BJ (cell line): Measurements from ENCODE around the gene PRKCZ. TPM values are rescaled to one million over a fixed set of nuclear protein-coding genes. Genes with fewer than 3 reads are reported as not detected.

Experiments used
- CTCF ChIA-PET: fragments of 350-600 bp; formaldehyde crosslinking; extraction: SDS; loops from one replicate; lab custom pipeline; 2021; ENCODE audit warnings: antibody characterized with exemption, inconsistent platforms; lab: Yijun Ruan, JAX
- POLR2A ChIA-PET: fragments of 300-600 bp; sonication (Branson Sonifier 250); formaldehyde crosslinking; extraction: SDS; loops from one replicate; lab custom pipeline; 2021; ENCODE audit warnings: antibody characterized with exemption; lab: Charles Lee
- DNase-seq: peaks from one replicate; pipeline ENCODE4 v3.0.0-alpha.2; 2011; ENCODE audit warnings: low read depth
- H3K27me3 ChIP-seq: 2 replicates; pipeline ENCODE4 v1.6.0; 2011; ENCODE audit warnings: low read length; ENCODE audit not compliant: control insufficient read depth, insufficient read depth
- H3K36me3 ChIP-seq: 2 replicates; pipeline ENCODE4 v1.5.1; 2011; ENCODE audit warnings: low read length; ENCODE audit not compliant: control insufficient read depth, insufficient read depth
- H3K4me3 ChIP-seq: 2 replicates; pipeline ENCODE4 v1.5.1; 2011; ENCODE audit warnings: low read depth, mild to moderate bottlenecking, control low read depth, low read length
- polyA plus RNA-seq: library from polyadenylated mRNA; depleted of rRNA; stranded (reverse); fragments of >200 nt; gene quantifications from 2 replicates; pipeline ENCODE4 v1.2.3, GENCODE V29; 2011
- TF ChIP-seq, protein P1 (sequence below): IDR thresholded peaks from 2 replicates; pipeline ENCODE4 v1.5.1; 2011; ENCODE audit warnings: low read depth, mild to moderate bottlenecking, control low read depth, inconsistent platforms, low read length, moderate library complexity; ENCODE audit not compliant: insufficient read depth

The PRKCZ gene
- polyA plus RNA-seq, 1 experiment: 2.3 TPM

DNA sequence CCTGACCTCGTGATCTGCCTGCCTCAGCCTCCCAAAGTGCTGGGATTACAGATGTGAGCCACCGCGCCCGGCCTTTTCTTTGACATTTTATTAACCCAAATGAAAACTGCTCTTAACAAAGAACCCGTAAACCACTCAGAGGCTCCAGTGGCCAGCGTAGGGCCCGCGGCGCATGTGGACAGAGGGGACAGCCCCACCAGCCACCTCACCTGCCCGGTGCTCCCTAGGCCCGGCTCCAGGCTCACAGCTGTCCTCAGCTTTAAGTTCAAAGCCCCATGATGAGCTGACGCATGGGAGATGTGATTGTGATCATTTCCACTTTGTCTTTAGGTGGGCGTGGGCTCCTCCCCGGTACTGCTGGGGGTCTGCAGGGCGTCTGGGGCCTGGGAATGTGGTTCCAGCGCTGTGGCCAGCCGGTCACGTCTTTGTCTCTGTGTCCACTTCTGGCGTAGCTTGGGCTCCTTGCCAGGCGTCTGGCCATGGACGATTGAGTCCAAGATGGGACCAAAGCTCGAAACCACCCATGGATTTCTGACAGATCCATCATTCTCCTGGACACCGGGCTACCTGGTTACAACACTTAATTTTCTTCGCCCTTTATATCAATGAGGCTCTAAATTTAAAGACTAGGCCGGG is 6.9 kb downstream of the PRKCZ start:
- CTCF ChIA-PET: interaction anchor here (0.6 to 2.7 kb wide), 3 partner anchors 10 to 76 kb away, joined by 3 to 14 read pairs (median 4); no protein-coding TSS in a partner anchor
- no peak overlapping the region for H3K4me3 ChIP-seq
- no peak for DNase-seq
- no peaks in the 10 kb centered on the region for H3K36me3 ChIP-seq
- POLR2A ChIA-PET: no interaction called here
- TF ChIP-seq, protein P1, sequence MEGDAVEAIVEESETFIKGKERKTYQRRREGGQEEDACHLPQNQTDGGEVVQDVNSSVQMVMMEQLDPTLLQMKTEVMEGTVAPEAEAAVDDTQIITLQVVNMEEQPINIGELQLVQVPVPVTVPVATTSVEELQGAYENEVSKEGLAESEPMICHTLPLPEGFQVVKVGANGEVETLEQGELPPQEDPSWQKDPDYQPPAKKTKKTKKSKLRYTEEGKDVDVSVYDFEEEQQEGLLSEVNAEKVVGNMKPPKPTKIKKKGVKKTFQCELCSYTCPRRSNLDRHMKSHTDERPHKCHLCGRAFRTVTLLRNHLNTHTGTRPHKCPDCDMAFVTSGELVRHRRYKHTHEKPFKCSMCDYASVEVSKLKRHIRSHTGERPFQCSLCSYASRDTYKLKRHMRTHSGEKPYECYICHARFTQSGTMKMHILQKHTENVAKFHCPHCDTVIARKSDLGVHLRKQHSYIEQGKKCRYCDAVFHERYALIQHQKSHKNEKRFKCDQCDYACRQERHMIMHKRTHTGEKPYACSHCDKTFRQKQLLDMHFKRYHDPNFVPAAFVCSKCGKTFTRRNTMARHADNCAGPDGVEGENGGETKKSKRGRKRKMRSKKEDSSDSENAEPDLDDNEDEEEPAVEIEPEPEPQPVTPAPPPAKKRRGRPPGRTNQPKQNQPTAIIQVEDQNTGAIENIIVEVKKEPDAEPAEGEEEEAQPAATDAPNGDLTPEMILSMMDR: no peak
- peaks cover under 1% of the 10 kb centered on the region; the same call in 1 of the 2 replicates for H3K27me3 ChIP-seq

DNA sequence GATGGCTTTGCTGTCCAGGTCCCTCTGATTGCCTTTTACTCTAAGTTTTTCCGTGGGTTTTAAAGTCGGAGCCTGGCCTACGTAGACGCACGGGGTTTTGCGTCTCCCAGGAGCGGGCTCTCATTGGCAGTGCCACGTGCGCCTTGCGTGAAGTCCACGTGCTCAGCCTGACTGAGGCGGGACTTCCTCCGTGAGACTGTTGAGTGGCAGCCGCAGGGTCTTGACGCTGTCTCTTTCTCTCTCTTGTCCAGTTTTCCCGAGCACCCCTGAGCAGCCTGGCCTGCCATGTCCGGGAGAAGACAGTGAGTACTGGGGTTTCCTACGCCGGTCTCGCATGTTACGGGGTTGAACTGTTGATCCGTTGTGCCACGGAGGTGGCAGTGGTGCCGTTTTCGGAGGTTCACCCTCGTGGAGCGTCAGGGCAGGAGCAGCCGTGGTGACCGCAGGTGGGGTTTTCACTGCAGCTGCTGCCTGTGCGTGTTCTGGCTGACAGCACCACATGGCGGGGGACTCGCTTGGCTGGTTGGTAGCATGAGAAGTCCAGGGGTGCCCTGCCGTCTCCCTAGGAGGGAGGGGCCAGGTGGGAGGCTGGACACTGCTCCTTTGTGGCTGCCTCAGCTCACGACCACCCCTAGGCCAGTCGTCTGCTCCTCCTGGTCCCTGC is 9.2 kb downstream of the PRKCZ start:
- DNase-seq: no peak
- Histone ChIP-seq H3K36me3 (no peaks in the 10 kb centered on the region), H3K4me3 (no peak overlapping the region), H3K27me3 (no peaks in the 10 kb centered on the region)
- ChIA-PET CTCF (interaction anchor here (0.9 kb wide), 1 partner anchor 15 kb away, joined by 3 read pairs; no protein-coding TSS in a partner anchor), POLR2A (no interaction called here)
- TF ChIP-seq, protein P1: no peak

DNA sequence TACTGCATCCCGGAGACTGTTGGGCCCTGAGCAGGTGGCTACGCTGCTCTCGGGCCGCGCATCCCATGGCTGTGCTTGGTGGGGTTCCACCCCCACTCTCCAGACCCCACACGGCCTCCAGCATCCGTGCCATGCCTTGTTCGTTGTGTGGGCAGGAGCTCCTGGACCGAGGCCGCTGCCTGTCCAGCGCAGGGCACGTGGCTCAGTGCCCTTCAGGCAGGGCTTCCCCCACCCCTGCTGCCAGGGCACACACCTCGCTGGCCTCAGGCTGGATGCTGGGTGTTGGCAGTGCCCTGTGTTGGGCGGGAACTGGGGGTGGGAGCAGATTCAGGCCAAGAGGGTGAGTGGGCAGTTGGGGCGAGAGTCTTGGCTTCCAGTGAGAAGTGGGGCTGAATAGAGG is 9.9 kb downstream of the PRKCZ start:
- ChIA-PET POLR2A (no interaction called here), CTCF (no interaction called here)
- H3K27me3 ChIP-seq: no peaks in the 10 kb centered on the region
- H3K36me3 ChIP-seq: no peaks in the 10 kb centered on the region
- TF ChIP-seq, protein P1: no peak
- DNase-seq: no peak
- no peak overlapping the region for H3K4me3 ChIP-seq

DNA sequence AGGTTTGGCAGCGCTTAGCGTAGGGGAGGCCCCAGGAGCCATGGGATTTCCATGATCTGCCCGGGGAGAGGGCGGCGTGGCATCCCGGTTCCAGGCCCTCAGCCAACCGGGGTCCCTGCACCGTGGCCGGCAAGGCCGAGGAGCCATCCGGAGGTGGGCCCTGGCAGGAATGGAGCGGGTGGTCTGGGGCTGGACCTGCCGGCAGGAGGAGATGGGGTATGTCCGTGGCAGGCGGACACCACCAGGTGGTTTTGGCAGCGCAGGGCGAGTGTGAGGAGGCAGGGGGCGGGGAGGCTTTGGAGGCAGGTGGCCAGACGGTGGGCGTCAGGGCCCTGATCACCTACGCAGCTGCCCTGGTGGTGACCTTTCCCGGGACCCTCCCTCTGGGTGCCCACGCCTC is 10.3 kb downstream of the PRKCZ start:
- DNase-seq: no peak
- ChIA-PET CTCF (no interaction called here), POLR2A (no interaction called here)
- TF ChIP-seq, protein P1: no peak
- Histone ChIP-seq H3K27me3 (no peaks in the 10 kb centered on the region), H3K4me3 (no peak overlapping the region), H3K36me3 (no peaks in the 10 kb centered on the region)

DNA sequence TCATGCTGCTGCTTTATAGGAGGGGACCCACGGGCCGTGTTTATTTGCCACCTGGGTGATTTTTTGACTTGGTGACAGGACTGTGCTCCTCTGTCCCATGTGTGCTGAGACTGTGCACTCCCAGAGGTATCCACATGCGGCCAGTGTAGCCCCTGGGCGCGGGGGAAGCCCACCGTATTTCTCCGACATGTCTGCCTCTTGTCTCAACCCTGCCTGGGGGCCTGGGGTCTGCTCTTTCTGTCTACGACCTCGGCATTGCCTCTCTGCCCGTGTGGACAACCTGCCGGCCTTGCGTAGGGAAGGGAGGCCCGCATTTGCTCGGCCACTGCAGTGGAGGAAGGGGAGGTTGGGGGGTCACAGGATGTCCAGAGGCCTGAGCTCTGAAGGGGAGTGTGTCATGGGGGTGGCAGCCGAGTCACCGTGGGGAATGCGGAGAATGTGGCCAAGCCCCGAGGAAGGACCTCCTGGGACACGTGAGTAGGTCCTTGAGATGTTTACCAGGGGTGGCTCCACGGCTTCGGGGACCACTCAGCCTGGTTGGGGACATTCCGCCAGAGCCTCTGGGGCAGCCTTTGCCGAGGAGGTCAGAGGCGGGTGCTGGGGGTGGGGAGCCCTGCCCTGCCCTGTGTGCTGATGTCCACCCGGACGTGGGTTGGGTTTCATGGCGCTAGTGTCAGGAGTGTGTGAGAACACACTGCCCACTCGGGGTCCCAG is 11.0 kb downstream of the PRKCZ start:
- POLR2A ChIA-PET: no interaction called here
- TF ChIP-seq, protein P1: no peak
- CTCF ChIA-PET: no interaction called here
- Histone ChIP-seq H3K27me3 (no peaks in the 10 kb centered on the region), H3K4me3 (no peak overlapping the region), H3K36me3 (no peaks in the 10 kb centered on the region)
- no peak for DNase-seq
